ENCODE data around the gene TIAM1.

GRCh38 chr21:31201144-31201543, 142.9 kb downstream of the TIAM1 start:
- TF ChIP-seq HDAC2 (IDR thresholded peaks at IDR 0.05; ENCODE audit: borderline replicate concordance in 1 of 2, low read depth in 2 of 2, low read length in 2 of 2) (no peak), GABPA (IDR thresholded peaks at IDR 0.05; ENCODE audit: borderline replicate concordance, insufficient read depth, low read length) (no peak), TAF1 (IDR thresholded peaks at IDR 0.05; ENCODE audit: low read depth, low read length) (no peak), CTCF (IDR thresholded peaks at IDR 0.05; ENCODE audit: control extremely low read depth in 1 of 3, insufficient read depth in 1 of 3, low read depth in 1 of 3, low read length in 3 of 3) (no peak), MAFK (IDR thresholded peaks at IDR 0.05; ENCODE audit: low read depth, low read length) (no peak), EZH2 (IDR thresholded peaks at IDR 0.05; ENCODE audit: low read depth, low read length, severe bottlenecking) (no peak), JUND (IDR thresholded peaks at IDR 0.05; ENCODE audit: low read length) (no peak), POLR2AphosphoS5 (IDR thresholded peaks at IDR 0.05; ENCODE audit: low read depth, low read length) (no peak), ASH2L (IDR thresholded peaks at IDR 0.05; ENCODE audit: low read length) (no peak), POLR2A (IDR thresholded peaks at IDR 0.05; ENCODE audit: control extremely low read depth in 1 of 2, low read depth in 2 of 2, low read length in 2 of 2) (no peak)
- TF ChIP-seq, protein P1, sequence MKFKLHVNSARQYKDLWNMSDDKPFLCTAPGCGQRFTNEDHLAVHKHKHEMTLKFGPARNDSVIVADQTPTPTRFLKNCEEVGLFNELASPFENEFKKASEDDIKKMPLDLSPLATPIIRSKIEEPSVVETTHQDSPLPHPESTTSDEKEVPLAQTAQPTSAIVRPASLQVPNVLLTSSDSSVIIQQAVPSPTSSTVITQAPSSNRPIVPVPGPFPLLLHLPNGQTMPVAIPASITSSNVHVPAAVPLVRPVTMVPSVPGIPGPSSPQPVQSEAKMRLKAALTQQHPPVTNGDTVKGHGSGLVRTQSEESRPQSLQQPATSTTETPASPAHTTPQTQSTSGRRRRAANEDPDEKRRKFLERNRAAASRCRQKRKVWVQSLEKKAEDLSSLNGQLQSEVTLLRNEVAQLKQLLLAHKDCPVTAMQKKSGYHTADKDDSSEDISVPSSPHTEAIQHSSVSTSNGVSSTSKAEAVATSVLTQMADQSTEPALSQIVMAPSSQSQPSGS (IDR thresholded peaks at IDR 0.05; ENCODE audit: low read length), result no peak
